CD4-positive, alpha-beta memory T cell (primary cell): ENCODE data around the gene C10orf71. TPM values are rescaled to one million over a fixed set of nuclear protein-coding genes. Genes with fewer than 3 reads are reported as not detected.

ENCODE experiments used
- CTCF ChIA-PET: fragments of 350-600 bp; sonication (Branson Sonifier 250); formaldehyde crosslinking; loops from one replicate; lab custom pipeline; 2021; ENCODE audit warnings: inconsistent platforms; ENCODE audit not compliant: partially characterized antibody; lab: Charles Lee
- POLR2A ChIA-PET: fragments of 350-600 bp; sonication (Branson Sonifier 250); formaldehyde crosslinking; loops from one replicate; lab custom pipeline; 2021; ENCODE audit not compliant: partially characterized antibody; lab: Charles Lee
- DNase-seq, 5 donors: peaks; one replicate each; pipeline versions ENCODE4 v3.0.0 to v3.0.0-alpha.2; 2020 to 2022; ENCODE audit warnings: mixed read lengths in 1 of 5
- H3K27ac ChIP-seq: one replicate; pipeline ENCODE4 v1.7.0; 2013; ENCODE audit warnings: low read depth, low read length
- H3K27me3 ChIP-seq: 2 replicates; pipeline ENCODE4 v1.7.0; 2013; ENCODE audit warnings: mild to moderate bottlenecking, low read length, moderate library complexity; ENCODE audit not compliant: insufficient read depth
- H3K36me3 ChIP-seq: 2 replicates; pipeline ENCODE4 v1.7.0; 2013; ENCODE audit warnings: mild to moderate bottlenecking, low read length, moderate library complexity; ENCODE audit not compliant: insufficient read depth
- H3K4me1 ChIP-seq: 2 replicates; pipeline ENCODE4 v1.7.0; 2013; ENCODE audit warnings: mild to moderate bottlenecking, low read length, moderate library complexity; ENCODE audit not compliant: insufficient read depth
- H3K4me3 ChIP-seq, 2 donors: one replicate each; pipeline ENCODE4 v1.7.0; 2013; ENCODE audit warnings: low read length in 2 of 2, mild to moderate bottlenecking in 1 of 2
- H3K9me3 ChIP-seq, 2 donors: one replicate each; pipeline ENCODE4 v1.7.0; 2013; ENCODE audit warnings: low read length in 2 of 2, control low read depth in 1 of 2; ENCODE audit not compliant: control insufficient read depth in 1 of 2
- H3K27ac Mint-ChIP-seq, 7 donors: one replicate each; pipeline ENCODE4 v1.8.0; 2020 to 2021; ENCODE audit warnings: mixed read lengths in 7 of 7, mild to moderate bottlenecking in 6 of 7, inconsistent platforms in 3 of 7, moderate library complexity in 3 of 7
- H3K27me3 Mint-ChIP-seq, 2 donors: one replicate each; pipeline ENCODE4 v1.8.0; 2020 to 2021; ENCODE audit warnings: mixed read lengths in 2 of 2
- H3K36me3 Mint-ChIP-seq, 2 donors: one replicate each; pipeline ENCODE4 v1.8.0; 2020 to 2021; ENCODE audit warnings: mixed read lengths in 2 of 2, inconsistent platforms in 1 of 2, mild to moderate bottlenecking in 1 of 2
- H3K4me1 Mint-ChIP-seq, 4 donors: one replicate each; pipeline ENCODE4 v1.8.0; 2020 to 2021; ENCODE audit warnings: mixed read lengths in 4 of 4, mild to moderate bottlenecking in 1 of 4
- H3K4me3 Mint-ChIP-seq, 8 donors: one replicate each; pipeline ENCODE4 v1.8.0; 2020 to 2021; ENCODE audit warnings: mixed read lengths in 8 of 8, mild to moderate bottlenecking in 7 of 8, moderate library complexity in 6 of 8, inconsistent platforms in 3 of 8
- H3K9me3 Mint-ChIP-seq, 8 donors: one replicate each; pipeline ENCODE4 v1.8.0; 2020 to 2021; ENCODE audit warnings: mixed read lengths in 8 of 8, mild to moderate bottlenecking in 5 of 8, inconsistent platforms in 3 of 8, moderate library complexity in 1 of 8
- intact Hi-C: fragments of 100-400 bp; cut with micrococcal nuclease; formaldehyde crosslinking; loops from one replicate; pipeline ENCODE4 v1.15.1; 2023
- polyA plus RNA-seq, 2 donors: library from polyadenylated mRNA; unstranded; fragments of 300-500 nt; fragmentation: Illumina TruSeq; gene quantifications; one replicate each; pipeline ENCODE4 v1.2.3, GENCODE V29; 2021
- total RNA-seq, 2 experiments: library from RNA; stranded (reverse); gene quantifications; one replicate each; pipeline ENCODE4 v1.2.3, GENCODE V29; 2021

The C10orf71 gene
- total and polyA plus RNA-seq, 4 experiments from 2014 or later: not detected

GRCh38 chr10:49294731-49295130, 4.2 kb upstream of the C10orf71 start:
- Histone ChIP-seq H3K9me3 (no peaks in the 10 kb centered on the region), H3K27ac (no peak overlapping the region), H3K4me1 (no peaks in the 10 kb centered on the region), H3K4me3 (no peak overlapping the region), H3K27me3 (no peaks in the 10 kb centered on the region), H3K36me3 (no peaks in the 10 kb centered on the region)
- Mint-ChIP-seq H3K9me3 (no peaks in the 10 kb centered on the region), H3K27me3 (peaks cover 0 to 7% of the 10 kb centered on the region in 2 donors), H3K4me1 (no peaks in the 10 kb centered on the region), H3K4me3 (no peak overlapping the region), H3K27ac (no peak overlapping the region), H3K36me3 (no peaks in the 10 kb centered on the region)
- ChIA-PET POLR2A (no interaction called here), CTCF (interaction anchor here (1.3 kb wide), 1 partner anchor 13 kb away, joined by 3 read pairs; no protein-coding TSS in a partner anchor)
- DNase-seq: no peak
- intact Hi-C loops: no loop called here

- Mint-ChIP-seq H3K9me3 (no peaks in the 10 kb centered on the region), H3K27me3 (peaks cover 0 to 7% of the 10 kb centered on the region in 2 donors), H3K27ac (no peak overlapping the region), H3K4me1 (no peaks in the 10 kb centered on the region), H3K36me3 (no peaks in the 10 kb centered on the region), H3K4me3 (no peak overlapping the region)
- no peaks in the 10 kb centered on the region for H3K4me1 ChIP-seq
- no peak overlapping the region for H3K27ac ChIP-seq
- H3K9me3 ChIP-seq: no peaks in the 10 kb centered on the region
- intact Hi-C loops: no loop called here
- H3K27me3 ChIP-seq: no peaks in the 10 kb centered on the region
- ChIA-PET POLR2A (no interaction called here), CTCF (interaction anchor here (1.3 kb wide), 1 partner anchor 13 kb away, joined by 3 read pairs; no protein-coding TSS in a partner anchor)
- no peaks in the 10 kb centered on the region for H3K36me3 ChIP-seq
- no peak for DNase-seq
- no peak overlapping the region for H3K4me3 ChIP-seq
Observed at GRCh38 chr10:49295297-49295696, 3.7 kb upstream of the C10orf71 start.

GRCh38 chr10:49296382-49296781, 2.6 kb upstream of the C10orf71 start:
- DNase-seq: no peak
- no peak overlapping the region for H3K27ac Mint-ChIP-seq
- Histone ChIP-seq H3K27me3 (no peaks in the 10 kb centered on the region), H3K9me3 (no peaks in the 10 kb centered on the region), H3K4me3 (no peak overlapping the region), H3K36me3 (no peaks in the 10 kb centered on the region), H3K27ac (no peak overlapping the region), H3K4me1 (no peaks in the 10 kb centered on the region)
- intact Hi-C loops: no loop called here
- peaks cover 0 to 7% of the 10 kb centered on the region in 2 donors for H3K27me3 Mint-ChIP-seq
- H3K9me3 Mint-ChIP-seq: no peaks in the 10 kb centered on the region
- H3K36me3 Mint-ChIP-seq: no peaks in the 10 kb centered on the region
- CTCF ChIA-PET: no interaction called here
- POLR2A ChIA-PET: no interaction called here
- H3K4me3 Mint-ChIP-seq: no peak overlapping the region
- H3K4me1 Mint-ChIP-seq: no peaks in the 10 kb centered on the region

GRCh38 chr10:49296836-49297235, 2.1 kb upstream of the C10orf71 start:
- Mint-ChIP-seq H3K27me3 (peaks cover 0 to 7% of the 10 kb centered on the region in 2 donors), H3K27ac (no peak overlapping the region), H3K4me3 (no peak overlapping the region), H3K36me3 (no peaks in the 10 kb centered on the region), H3K9me3 (no peaks in the 10 kb centered on the region), H3K4me1 (no peaks in the 10 kb centered on the region)
- no peaks in the 10 kb centered on the region for H3K4me1 ChIP-seq
- H3K9me3 ChIP-seq: no peaks in the 10 kb centered on the region
- H3K27me3 ChIP-seq: no peaks in the 10 kb centered on the region
- POLR2A ChIA-PET: no interaction called here
- intact Hi-C loops: no loop called here
- no peak overlapping the region for H3K4me3 ChIP-seq
- DNase-seq: no peak
- CTCF ChIA-PET: no interaction called here
- H3K36me3 ChIP-seq: no peaks in the 10 kb centered on the region
- H3K27ac ChIP-seq: no peak overlapping the region

GRCh38 chr10:49297818-49298670, 926 bp upstream of the C10orf71 start:
- no peaks in the 10 kb centered on the region for H3K36me3 Mint-ChIP-seq
- CTCF ChIA-PET: no interaction called here
- peaks cover 0 to 3% of the 10 kb centered on the region in 2 donors for H3K27me3 Mint-ChIP-seq
- intact Hi-C loops: no loop called here
- POLR2A ChIA-PET: interaction anchor here (0.9 kb wide), 1 partner anchor 12 kb away, joined by 3 read pairs; no protein-coding TSS in a partner anchor
- Histone ChIP-seq H3K27ac (no peak overlapping the region), H3K27me3 (no peaks in the 10 kb centered on the region), H3K4me1 (no peaks in the 10 kb centered on the region), H3K36me3 (no peaks in the 10 kb centered on the region), H3K4me3 (no peak overlapping the region), H3K9me3 (no peaks in the 10 kb centered on the region)
- no peak overlapping the region for H3K27ac Mint-ChIP-seq
- no peak overlapping the region for H3K4me3 Mint-ChIP-seq
- no peak for DNase-seq
- H3K9me3 Mint-ChIP-seq: no peaks in the 10 kb centered on the region
- no peaks in the 10 kb centered on the region for H3K4me1 Mint-ChIP-seq

- POLR2A ChIA-PET: interaction anchor here (0.9 kb wide), 1 partner anchor 11 kb away, joined by 3 read pairs; no protein-coding TSS in a partner anchor
- H3K27me3 Mint-ChIP-seq: peaks cover 0 to 3% of the 10 kb centered on the region in 2 donors
- intact Hi-C loops: no loop called here
Observed at GRCh38 chr10:49298671-49298982, 343 bp upstream of the C10orf71 start.

GRCh38 chr10:49299816-49300139, 808 bp downstream of the C10orf71 start:
- Histone ChIP-seq H3K36me3 (no peaks in the 10 kb centered on the region), H3K4me3 (no peak overlapping the region), H3K9me3 (no peaks in the 10 kb centered on the region), H3K27me3 (no peaks in the 10 kb centered on the region), H3K4me1 (no peaks in the 10 kb centered on the region), H3K27ac (no peak overlapping the region)
- Mint-ChIP-seq H3K4me3 (no peak overlapping the region), H3K4me1 (no peaks in the 10 kb centered on the region), H3K36me3 (no peaks in the 10 kb centered on the region), H3K27me3 (peaks cover 0 to 3% of the 10 kb centered on the region in 2 donors), H3K9me3 (no peaks in the 10 kb centered on the region), H3K27ac (no peak overlapping the region)
- no peak for DNase-seq
- CTCF ChIA-PET: no interaction called here
- POLR2A ChIA-PET: no interaction called here
- intact Hi-C loops: no loop called here

More at GRCh38 chr10:49298671-49298982, 343 bp upstream of the C10orf71 start:
- Histone ChIP-seq H3K9me3 (no peaks in the 10 kb centered on the region), H3K27me3 (no peaks in the 10 kb centered on the region), H3K4me1 (no peaks in the 10 kb centered on the region), H3K27ac (no peak overlapping the region), H3K4me3 (no peak overlapping the region), H3K36me3 (no peaks in the 10 kb centered on the region)
- no peak for DNase-seq
- H3K27ac Mint-ChIP-seq: no peak overlapping the region
- CTCF ChIA-PET: no interaction called here
- H3K9me3 Mint-ChIP-seq: no peaks in the 10 kb centered on the region
- no peaks in the 10 kb centered on the region for H3K4me1 Mint-ChIP-seq
- no peaks in the 10 kb centered on the region for H3K36me3 Mint-ChIP-seq
- H3K4me3 Mint-ChIP-seq: no peak overlapping the region
